ENCODE data around the gene RAP1GDS1.
"Not testable (repeated sequence)": the region's sequence is repeated elsewhere in the genome, so short reads cannot be mapped to it uniquely, and the experiment has no call there.

The RAP1GDS1 gene

GRCh38 chr4:98411731-98412130 is 150.5 kb downstream of the RAP1GDS1 start:
- Histone ChIP-seq H3K9ac (no peak overlapping the region), H3K4me1 (no peaks in the 10 kb centered on the region), H3K4me2 (ENCODE audit: low read length) (no peak overlapping the region), H3K4me3 (ENCODE audit: low read depth, low read length) (no peak overlapping the region), H3K36me3 (ENCODE audit: control insufficient read depth, insufficient read depth, low read length) (no peaks in the 10 kb centered on the region), H3K79me2 (no peaks in the 10 kb centered on the region), H3K27ac (no peak overlapping the region), H3K27me3 (ENCODE audit: control insufficient read depth, insufficient read depth, low read length) (no peaks in the 10 kb centered on the region), H3K9me3 (ENCODE audit: control insufficient read depth, low read length) (no peaks in the 10 kb centered on the region), H2AFZ (no peak overlapping the region)
- no peak for TF ChIP-seq CTCF (IDR thresholded peaks at IDR 0.05)

GRCh38 chr4:98416844-98417243 is 155.7 kb downstream of the RAP1GDS1 start:
- H3K36me3 ChIP-seq (ENCODE audit: control insufficient read depth, insufficient read depth, low read length) = no peaks in the 10 kb centered on the region
- no peak for TF ChIP-seq CTCF (IDR thresholded peaks at IDR 0.05)

GRCh38 chr4:98420151-98420550 is 159.0 kb downstream of the RAP1GDS1 start:
- not testable (repeated sequence) for H3K27me3 ChIP-seq (ENCODE audit: control insufficient read depth, insufficient read depth, low read length); H2AFZ ChIP-seq; H3K4me2 ChIP-seq (ENCODE audit: low read length); H3K79me2 ChIP-seq; H3K4me1 ChIP-seq; H3K4me3 ChIP-seq (ENCODE audit: low read depth, low read length); H3K36me3 ChIP-seq (ENCODE audit: control insufficient read depth, insufficient read depth, low read length); H3K27ac ChIP-seq; H3K9ac ChIP-seq; H3K9me3 ChIP-seq (ENCODE audit: control insufficient read depth, low read length)

More at GRCh38 chr4:98416844-98417243, 155.7 kb downstream of the RAP1GDS1 start:
- Histone ChIP-seq H3K4me1 (no peaks in the 10 kb centered on the region), H3K9ac (no peak overlapping the region), H3K27ac (no peak overlapping the region), H3K9me3 (ENCODE audit: control insufficient read depth, low read length) (no peaks in the 10 kb centered on the region), H2AFZ (no peak overlapping the region), H3K79me2 (no peaks in the 10 kb centered on the region), H3K4me2 (ENCODE audit: low read length) (no peak overlapping the region), H3K4me3 (ENCODE audit: low read depth, low read length) (no peak overlapping the region), H3K27me3 (ENCODE audit: control insufficient read depth, insufficient read depth, low read length) (no peaks in the 10 kb centered on the region)

- no peak overlapping the region for H3K9ac ChIP-seq
- H2AFZ ChIP-seq = no peak overlapping the region
- no peak overlapping the region for H3K27ac ChIP-seq
- H3K79me2 ChIP-seq = no peaks in the 10 kb centered on the region
- H3K4me1 ChIP-seq = no peaks in the 10 kb centered on the region
- no peaks in the 10 kb centered on the region for H3K9me3 ChIP-seq (ENCODE audit: control insufficient read depth, low read length)
- TF ChIP-seq CTCF (IDR thresholded peaks at IDR 0.05) = no peak
- H3K36me3 ChIP-seq (ENCODE audit: control insufficient read depth, insufficient read depth, low read length) = no peaks in the 10 kb centered on the region
- H3K4me3 ChIP-seq (ENCODE audit: low read depth, low read length) = no peak overlapping the region
- H3K27me3 ChIP-seq (ENCODE audit: control insufficient read depth, insufficient read depth, low read length) = no peaks in the 10 kb centered on the region
- H3K4me2 ChIP-seq (ENCODE audit: low read length) = no peak overlapping the region
These were observed 159.9 kb downstream of the RAP1GDS1 start for GRCh38 chr4:98421111-98421510.

- Histone ChIP-seq H2AFZ (no peak overlapping the region), H3K9ac (no peak overlapping the region), H3K4me1 (no peaks in the 10 kb centered on the region), H3K36me3 (ENCODE audit: control insufficient read depth, insufficient read depth, low read length) (no peaks in the 10 kb centered on the region), H3K4me3 (ENCODE audit: low read depth, low read length) (no peak overlapping the region), H3K79me2 (no peaks in the 10 kb centered on the region), H3K27me3 (ENCODE audit: control insufficient read depth, insufficient read depth, low read length) (no peaks in the 10 kb centered on the region), H3K4me2 (ENCODE audit: low read length) (no peak overlapping the region), H3K9me3 (ENCODE audit: control insufficient read depth, low read length) (no peaks in the 10 kb centered on the region), H3K27ac (no peak overlapping the region)
- no peak for TF ChIP-seq CTCF (IDR thresholded peaks at IDR 0.05)
These were observed 161.8 kb downstream of the RAP1GDS1 start for GRCh38 chr4:98423009-98423408.
